ENCODE results near the gene PTHLH. TPM values are rescaled to one million over a fixed set of nuclear protein-coding genes. Genes with fewer than 3 reads are reported as not detected.

PTHLH gene
- polyA plus RNA-seq, 1 of the 3 experiments (the other 2 are of a cell fraction): 29.0 TPM

GRCh38 chr12:28017873-28018255, 45.3 kb upstream of the PTHLH start:
- no peak overlapping the region for H3K4me2 ChIP-seq
- H3K27me3 ChIP-seq (ENCODE audit: insufficient read depth): no peaks in the 10 kb centered on the region
- H3K27ac ChIP-seq (ENCODE audit: low read depth in 2 of 2, low read length in 1 of 2): no peak overlapping the region
- peaks cover under 1% of the 10 kb centered on the region for H3F3A ChIP-seq (replicated peaks; ENCODE audit: insufficient read depth)
- no peak overlapping the region for H3K9ac ChIP-seq
- TF ChIP-seq TEAD4 (IDR thresholded peaks at IDR 0.05; ENCODE audit: borderline replicate concordance, insufficient read depth) (no peak), RXRA (IDR thresholded peaks at IDR 0.05; ENCODE audit: borderline replicate concordance, low read depth) (no peak), POLR2AphosphoS5 (IDR thresholded peaks at IDR 0.05; ENCODE audit: low read depth, low read length) (no peak), RFX5 (IDR thresholded peaks at IDR 0.05; ENCODE audit: low read length) (no peak), GABPA (IDR thresholded peaks at IDR 0.05; ENCODE audit: low read depth) (no peak), FOSL2 (IDR thresholded peaks at IDR 0.05; ENCODE audit: borderline replicate concordance, low read depth) (no peak), CHD2 (IDR thresholded peaks at IDR 0.05; ENCODE audit: low read length, partially characterized antibody) (no peak), SMC3 (IDR thresholded peaks at IDR 0.05; ENCODE audit: low read depth, low read length) (no peak), EZH2phosphoT487 (IDR thresholded peaks at IDR 0.05; ENCODE audit: borderline replicate concordance, low read depth) (no peak), NRF1 (IDR thresholded peaks at IDR 0.05; ENCODE audit: low read depth, low read length) (no peak), ELF1 (IDR thresholded peaks at IDR 0.05) (no peak), USF1 (IDR thresholded peaks at IDR 0.05; ENCODE audit: borderline replicate concordance, low read depth) (no peak), FOXJ3 (CRISPR knock-in tag; IDR thresholded peaks at IDR 0.05) (no peak), USF2 (IDR thresholded peaks at IDR 0.05; ENCODE audit: borderline replicate concordance, low read depth, low read length) (no peak), RCOR1 (IDR thresholded peaks at IDR 0.05; ENCODE audit: low read length) (no peak), GATA2 (CRISPR knock-in tag; IDR thresholded peaks at IDR 0.05) (no peak), REST (IDR thresholded peaks at IDR 0.05; ENCODE audit: low read depth, low read length) (no peak), YY1 (IDR thresholded peaks at IDR 0.05; ENCODE audit: low read depth) (no peak), EP300 (IDR thresholded peaks at IDR 0.05; ENCODE audit: borderline replicate concordance in 1 of 2, low read depth in 1 of 2, low read length in 1 of 2) (no peak)
- TF ChIP-seq, protein P1, sequence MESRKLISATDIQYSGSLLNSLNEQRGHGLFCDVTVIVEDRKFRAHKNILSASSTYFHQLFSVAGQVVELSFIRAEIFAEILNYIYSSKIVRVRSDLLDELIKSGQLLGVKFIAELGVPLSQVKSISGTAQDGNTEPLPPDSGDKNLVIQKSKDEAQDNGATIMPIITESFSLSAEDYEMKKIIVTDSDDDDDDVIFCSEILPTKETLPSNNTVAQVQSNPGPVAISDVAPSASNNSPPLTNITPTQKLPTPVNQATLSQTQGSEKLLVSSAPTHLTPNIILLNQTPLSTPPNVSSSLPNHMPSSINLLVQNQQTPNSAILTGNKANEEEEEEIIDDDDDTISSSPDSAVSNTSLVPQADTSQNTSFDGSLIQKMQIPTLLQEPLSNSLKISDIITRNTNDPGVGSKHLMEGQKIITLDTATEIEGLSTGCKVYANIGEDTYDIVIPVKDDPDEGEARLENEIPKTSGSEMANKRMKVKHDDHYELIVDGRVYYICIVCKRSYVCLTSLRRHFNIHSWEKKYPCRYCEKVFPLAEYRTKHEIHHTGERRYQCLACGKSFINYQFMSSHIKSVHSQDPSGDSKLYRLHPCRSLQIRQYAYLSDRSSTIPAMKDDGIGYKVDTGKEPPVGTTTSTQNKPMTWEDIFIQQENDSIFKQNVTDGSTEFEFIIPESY (IDR thresholded peaks at IDR 0.05; ENCODE audit: borderline replicate concordance, low read depth): no peak
- ChIA-PET CTCF (interaction anchor here (0.6 kb wide), 1 partner anchor 27 kb away, joined by 3 read pairs; no protein-coding TSS in a partner anchor), POLR2A (no interaction called here)
- no peaks in the 10 kb centered on the region for H3K9me2 ChIP-seq
- no peak for DNase-seq
- H3K4me3 ChIP-seq (ENCODE audit: low read depth in 2 of 2, low read length in 1 of 2): no peak overlapping the region
- no peaks in the 10 kb centered on the region for H4K20me1 ChIP-seq (ENCODE audit: insufficient read depth)
- H2AFZ ChIP-seq (ENCODE audit: low read depth): no peak overlapping the region
- H3K79me2 ChIP-seq (ENCODE audit: insufficient read depth): no peaks in the 10 kb centered on the region
- 0 out of 2 replicates have a peak, but pooled peaks cover 3% of the 10 kb centered on the region for H3K9me3 ChIP-seq
- H3K36me3 ChIP-seq (replicated peaks in 1 of 2; ENCODE audit: control insufficient read depth in 1 of 2, insufficient read depth in 2 of 2, low read length in 1 of 2): no peaks in the 10 kb centered on the region
- 79% methylated on average over 1 of the region's 1 CpG for WGBS (ENCODE audit: low lambda C conversion rate)
- H3K4me1 ChIP-seq (ENCODE audit: control insufficient read depth in 1 of 2, insufficient read depth in 2 of 2, low read depth in 1 of 2, low read length in 1 of 2): peaks cover under 1% of the 10 kb centered on the region in 2 experiments; a peak in 1 of 4 replicates

Measured in SK-N-SH (cell line).